ENCODE data around the gene QKI. TPM values are rescaled to one million over a fixed set of nuclear protein-coding genes. Genes with fewer than 3 reads are reported as not detected.

QKI gene
- total RNA-seq = 397 TPM

DNA sequence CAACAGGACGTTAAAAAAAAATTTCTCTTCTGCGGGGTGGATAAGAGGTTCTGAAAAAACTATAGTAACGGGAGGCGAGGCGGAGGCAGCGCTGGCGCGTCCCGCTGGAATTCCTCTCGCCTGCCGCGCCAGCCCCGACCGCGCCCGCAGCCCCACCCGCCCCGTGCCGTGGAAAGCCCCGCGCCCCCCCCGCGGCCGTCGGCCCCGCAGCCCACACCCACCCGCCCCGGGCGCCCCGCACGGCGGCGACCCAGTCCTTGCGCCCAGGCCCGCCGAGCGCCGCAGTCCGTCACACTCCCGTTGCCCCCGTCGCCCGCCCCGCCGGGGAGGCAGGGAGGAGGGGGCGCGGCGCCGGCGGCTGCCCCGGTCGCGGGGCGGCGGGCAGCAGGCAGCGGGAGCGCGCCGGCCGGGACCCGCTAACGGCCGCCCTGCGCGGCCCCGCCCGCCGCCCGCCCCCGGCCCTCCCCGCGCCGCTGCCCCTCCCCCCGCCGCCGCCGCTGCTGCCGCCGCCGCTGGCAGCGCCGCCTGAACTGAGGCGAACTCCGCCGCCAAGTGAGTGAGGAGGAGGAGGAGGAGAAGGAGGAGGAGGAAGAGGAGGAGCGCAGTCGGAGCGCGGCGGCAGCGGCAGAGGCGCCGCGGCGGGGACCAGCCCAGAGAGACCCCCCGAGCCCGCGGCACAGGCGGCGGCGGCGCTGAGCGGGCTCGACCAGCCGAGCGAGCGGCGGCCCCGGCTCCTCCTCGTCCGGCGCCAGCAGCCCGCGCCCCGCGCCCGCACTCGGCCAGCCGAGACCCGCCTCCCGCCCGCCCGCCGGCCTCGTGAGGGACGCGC is at the start of gene QKI:
Gene QKI, plus strand, starts transcription at position 602 of the 829 bp plus-strand sequence. CDS start 476 bp downstream, outside the sequence.

All from parietal lobe (tissue), 1 donor.